ENCODE results near the gene CATSPERE.

The CATSPERE gene

DNA sequence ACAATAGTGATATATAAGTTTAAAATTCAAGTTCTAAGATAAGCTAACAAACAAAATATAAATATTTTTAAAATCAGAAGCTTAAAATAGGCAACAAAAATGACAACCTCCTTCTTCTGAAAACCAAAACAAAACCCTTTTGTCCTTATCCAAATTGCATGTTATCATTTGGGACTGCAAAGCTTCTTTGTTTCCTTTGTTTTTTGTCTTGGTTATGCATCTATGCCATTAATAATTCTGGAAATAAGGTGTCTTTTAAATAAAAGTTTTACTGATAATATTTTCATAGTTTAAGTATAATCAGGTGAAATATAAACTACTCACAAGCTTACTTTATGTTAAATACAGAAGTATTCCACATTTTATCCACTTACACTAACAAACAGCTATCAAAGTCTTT lies 29.9 kb upstream of the CATSPERE start:
- peaks cover 8% of the 10 kb centered on the region for H3K4me1 ChIP-seq (ENCODE audit: insufficient read depth, poor library complexity, severe bottlenecking)
- TF ChIP-seq, protein P1, sequence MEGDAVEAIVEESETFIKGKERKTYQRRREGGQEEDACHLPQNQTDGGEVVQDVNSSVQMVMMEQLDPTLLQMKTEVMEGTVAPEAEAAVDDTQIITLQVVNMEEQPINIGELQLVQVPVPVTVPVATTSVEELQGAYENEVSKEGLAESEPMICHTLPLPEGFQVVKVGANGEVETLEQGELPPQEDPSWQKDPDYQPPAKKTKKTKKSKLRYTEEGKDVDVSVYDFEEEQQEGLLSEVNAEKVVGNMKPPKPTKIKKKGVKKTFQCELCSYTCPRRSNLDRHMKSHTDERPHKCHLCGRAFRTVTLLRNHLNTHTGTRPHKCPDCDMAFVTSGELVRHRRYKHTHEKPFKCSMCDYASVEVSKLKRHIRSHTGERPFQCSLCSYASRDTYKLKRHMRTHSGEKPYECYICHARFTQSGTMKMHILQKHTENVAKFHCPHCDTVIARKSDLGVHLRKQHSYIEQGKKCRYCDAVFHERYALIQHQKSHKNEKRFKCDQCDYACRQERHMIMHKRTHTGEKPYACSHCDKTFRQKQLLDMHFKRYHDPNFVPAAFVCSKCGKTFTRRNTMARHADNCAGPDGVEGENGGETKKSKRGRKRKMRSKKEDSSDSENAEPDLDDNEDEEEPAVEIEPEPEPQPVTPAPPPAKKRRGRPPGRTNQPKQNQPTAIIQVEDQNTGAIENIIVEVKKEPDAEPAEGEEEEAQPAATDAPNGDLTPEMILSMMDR (IDR thresholded peaks at IDR 0.05; ENCODE audit: poor library complexity, severe bottlenecking): no peak
- no peak overlapping the region for H3K27ac ChIP-seq (ENCODE audit: poor library complexity, severe bottlenecking)
- DNase-seq (ENCODE audit: low spot score) (no peak), ATAC-seq (ENCODE audit: low read depth) (no peak)
- peaks cover 50% of the 10 kb centered on the region for H3K36me3 ChIP-seq (ENCODE audit: low read depth)
- no peaks in the 10 kb centered on the region for H3K27me3 ChIP-seq (ENCODE audit: insufficient read depth, poor library complexity, severe bottlenecking)
- no peak overlapping the region for H3K4me3 ChIP-seq (ENCODE audit: severe bottlenecking)
- H3K9me3 ChIP-seq (ENCODE audit: severe bottlenecking): no peaks in the 10 kb centered on the region

DNA sequence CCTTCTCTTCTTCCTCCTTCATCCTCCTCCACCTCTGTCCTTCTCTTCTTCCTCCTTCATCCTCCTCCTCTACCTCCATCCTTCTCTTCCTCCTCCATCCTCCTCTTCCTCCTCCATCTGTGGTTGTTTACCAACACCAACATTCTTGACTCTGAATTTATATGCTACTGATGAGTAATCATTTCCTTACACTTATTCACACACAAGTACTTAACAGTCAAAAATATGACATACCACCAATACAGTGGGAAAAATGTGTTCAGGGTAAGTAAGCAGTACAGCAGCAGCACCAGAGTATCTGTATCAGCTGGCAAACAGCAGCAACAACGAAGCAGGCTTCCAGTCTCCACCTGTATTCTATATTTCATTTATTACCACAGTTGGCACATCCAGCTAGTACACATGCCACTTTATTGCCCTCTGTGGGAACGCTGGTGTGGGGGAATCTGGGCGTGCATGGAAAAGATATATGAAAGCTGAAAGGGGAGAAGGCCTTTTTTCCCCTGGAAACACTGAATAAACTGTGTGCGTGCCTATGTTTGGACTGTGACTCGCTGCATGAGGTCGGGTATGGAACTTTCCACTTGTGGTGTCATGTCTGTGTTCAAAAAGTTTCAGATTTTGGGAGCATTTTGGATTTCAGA lies 25.4 kb upstream of the CATSPERE start:
- Histone ChIP-seq H3K9me3 (ENCODE audit: severe bottlenecking) (no peaks in the 10 kb centered on the region), H3K4me1 (ENCODE audit: insufficient read depth, poor library complexity, severe bottlenecking) (peaks cover 37% of the 10 kb centered on the region), H3K27me3 (ENCODE audit: insufficient read depth, poor library complexity, severe bottlenecking) (no peaks in the 10 kb centered on the region), H3K36me3 (ENCODE audit: low read depth) (peaks cover 47% of the 10 kb centered on the region), H3K4me3 (ENCODE audit: severe bottlenecking) (no peak overlapping the region), H3K27ac (ENCODE audit: poor library complexity, severe bottlenecking) (peak overlapping the region; percentile 69)
- peak; percentile 60 for ATAC-seq (ENCODE audit: low read depth)
- TF ChIP-seq, protein P1 (IDR thresholded peaks at IDR 0.05; ENCODE audit: poor library complexity, severe bottlenecking): no peak
- no peak for DNase-seq (ENCODE audit: low spot score)

DNA sequence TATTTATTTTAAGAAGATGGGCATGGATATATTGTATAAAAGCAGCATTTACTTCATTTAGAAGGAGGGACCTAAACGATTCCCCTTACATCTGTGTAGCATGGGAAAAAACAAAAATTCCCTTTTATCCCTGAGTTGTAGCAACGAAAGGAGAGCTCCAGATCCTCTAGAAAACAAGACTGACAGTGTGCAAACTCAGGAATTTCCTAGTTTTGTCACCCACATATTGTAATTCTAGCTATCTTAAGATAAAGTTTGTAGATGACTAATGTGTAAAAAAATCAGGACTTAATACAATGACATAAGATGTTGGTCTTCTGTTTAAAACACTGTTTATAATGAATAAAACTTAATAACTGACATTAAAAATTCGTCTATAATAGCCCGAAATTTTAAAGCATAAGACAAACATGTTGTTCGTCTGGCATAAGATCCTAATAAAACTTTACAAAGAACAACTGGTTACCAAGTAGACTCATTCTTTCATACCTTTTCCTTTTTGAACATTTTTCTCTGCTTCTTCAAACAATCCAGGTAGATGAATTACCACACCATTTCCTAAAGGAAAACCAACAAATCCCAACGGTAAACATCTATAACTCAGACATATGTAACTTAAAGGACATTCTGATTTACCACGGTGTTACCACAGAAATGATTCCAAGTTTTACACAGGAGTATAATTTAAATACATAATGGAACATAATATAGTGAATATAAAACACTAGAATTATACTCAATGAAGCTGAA lies 24.6 kb upstream of the CATSPERE start:
- Histone ChIP-seq H3K4me3 (ENCODE audit: severe bottlenecking) (no peak overlapping the region), H3K4me1 (ENCODE audit: insufficient read depth, poor library complexity, severe bottlenecking) (peaks cover 37% of the 10 kb centered on the region), H3K9me3 (ENCODE audit: severe bottlenecking) (no peaks in the 10 kb centered on the region), H3K36me3 (ENCODE audit: low read depth) (peaks cover 41% of the 10 kb centered on the region), H3K27ac (ENCODE audit: poor library complexity, severe bottlenecking) (peak overlapping the region; percentile 69), H3K27me3 (ENCODE audit: insufficient read depth, poor library complexity, severe bottlenecking) (no peaks in the 10 kb centered on the region)
- TF ChIP-seq, protein P1 (IDR thresholded peaks at IDR 0.05; ENCODE audit: poor library complexity, severe bottlenecking): no peak
- DNase-seq (ENCODE audit: low spot score) (no peak), ATAC-seq (ENCODE audit: low read depth) (peak; percentile 61)

DNA sequence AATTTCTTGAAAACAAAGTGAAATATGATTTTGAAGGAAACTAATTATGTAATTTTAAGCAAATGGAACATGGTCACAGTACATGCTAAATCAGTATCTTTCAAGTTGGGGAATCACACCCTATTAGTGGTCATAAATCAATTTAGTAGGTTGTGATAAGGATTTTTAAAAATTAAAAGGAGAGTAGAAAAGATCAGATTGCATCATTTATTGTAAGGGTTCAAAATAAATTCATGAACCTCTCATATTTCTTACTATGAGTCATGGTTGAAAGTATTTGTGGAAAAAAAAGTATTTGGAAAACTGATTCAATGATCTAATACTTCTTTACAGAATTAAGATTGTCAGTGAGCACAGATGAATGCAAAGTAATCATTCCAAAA lies 24.0 kb upstream of the CATSPERE start:
- H3K27ac ChIP-seq (ENCODE audit: poor library complexity, severe bottlenecking): peak overlapping the region; percentile 69
- TF ChIP-seq, protein P1 (IDR thresholded peaks at IDR 0.05; ENCODE audit: poor library complexity, severe bottlenecking): no peak
- H3K9me3 ChIP-seq (ENCODE audit: severe bottlenecking): no peaks in the 10 kb centered on the region
- no peak overlapping the region for H3K4me3 ChIP-seq (ENCODE audit: severe bottlenecking)
- peaks cover 36% of the 10 kb centered on the region for H3K36me3 ChIP-seq (ENCODE audit: low read depth)
- DNase-seq (ENCODE audit: low spot score) (no peak), ATAC-seq (ENCODE audit: low read depth) (no peak)
- peaks cover 37% of the 10 kb centered on the region for H3K4me1 ChIP-seq (ENCODE audit: insufficient read depth, poor library complexity, severe bottlenecking)
- no peaks in the 10 kb centered on the region for H3K27me3 ChIP-seq (ENCODE audit: insufficient read depth, poor library complexity, severe bottlenecking)

Data from RWPE2 (cell line).